GM12864 (cell line): ENCODE measurements around the gene BANF2.
A peak's percentile ranks its signal among the peaks of the same experiment; 100 is the strongest.

ENCODE experiments used
- DNase-seq: peaks from one replicate; pipeline ENCODE4 v3.0.0-alpha.2; 2011; ENCODE audit warnings: low read depth
- H3K4me3 ChIP-seq: 2 replicates; pipeline ENCODE4 v1.5.1; 2011; ENCODE audit warnings: mild to moderate bottlenecking, low read depth, low read length, control low read depth
- CTCF ChIP-seq: IDR thresholded peaks from 2 replicates; pipeline ENCODE4 v1.5.1; 2011; ENCODE audit warnings: low read depth, mild to moderate bottlenecking, moderate library complexity, low read length, control low read depth, inconsistent platforms; ENCODE audit errors: missing control alignments

The BANF2 gene

GRCh38 chr20:17659801-17660200, 40.0 kb upstream of the BANF2 start:
- no peak overlapping the region for H3K4me3 ChIP-seq
- DNase-seq = no peak
- TF ChIP-seq CTCF = peak; percentile 20

- no peak overlapping the region for H3K4me3 ChIP-seq
- no peak for TF ChIP-seq CTCF
- DNase-seq = no peak
Observed at GRCh38 chr20:17660667-17661066, 39.1 kb upstream of the BANF2 start.

- no peak for TF ChIP-seq CTCF
- no peak for DNase-seq
- no peak overlapping the region for H3K4me3 ChIP-seq
Observed at GRCh38 chr20:17661121-17661744, 38.5 kb upstream of the BANF2 start.

GRCh38 chr20:17662333-17663039, 37.3 kb upstream of the BANF2 start:
- no peak overlapping the region for H3K4me3 ChIP-seq
- TF ChIP-seq CTCF = no peak
- no peak for DNase-seq

- no peak for TF ChIP-seq CTCF
- no peak for DNase-seq
- no peak overlapping the region for H3K4me3 ChIP-seq
Observed at GRCh38 chr20:17663040-17663399, 36.7 kb upstream of the BANF2 start.

GRCh38 chr20:17663486-17663885, 36.3 kb upstream of the BANF2 start:
- no peak overlapping the region for H3K4me3 ChIP-seq
- DNase-seq = no peak
- TF ChIP-seq CTCF = no peak
